H9 (cell line): ENCODE results near the gene DPYSL5. TPM values are rescaled to one million over a fixed set of nuclear protein-coding genes. Genes with fewer than 3 reads are reported as not detected.

ENCODE experiments used
- DNase-seq: peaks from one replicate; pipeline ENCODE4 v3.0.0-alpha.2; 2017
- H2AFZ ChIP-seq: one replicate; pipeline ENCODE4 v1.6.1; 2013; ENCODE audit warnings: mild to moderate bottlenecking, low read length, control low read depth, moderate library complexity
- H2AK5ac ChIP-seq: 2 replicates; pipeline ENCODE4 v1.6.1; 2013; ENCODE audit warnings: low read length, control low read depth, mixed read lengths; ENCODE audit not compliant: insufficient read length
- H2BK120ac ChIP-seq: one replicate; pipeline ENCODE4 v1.6.1; 2013; ENCODE audit warnings: low read depth, mild to moderate bottlenecking, low read length, control low read depth, inconsistent platforms; ENCODE audit not compliant: poor library complexity, severe bottlenecking
- H2BK12ac ChIP-seq: 2 replicates; pipeline ENCODE4 v1.6.1; 2013; ENCODE audit warnings: low read length, control low read depth, mixed read lengths, low read depth; ENCODE audit not compliant: insufficient read length
- H2BK15ac ChIP-seq: 2 replicates; pipeline ENCODE4 v1.6.1; 2013; ENCODE audit warnings: low read depth, low read length, control low read depth
- H2BK20ac ChIP-seq: one replicate; pipeline ENCODE4 v1.6.1; 2013; ENCODE audit warnings: low read depth, mild to moderate bottlenecking, low read length, control low read depth, inconsistent platforms; ENCODE audit not compliant: poor library complexity, severe bottlenecking
- H2BK5ac ChIP-seq: 2 replicates; pipeline ENCODE4 v1.6.1; 2013; ENCODE audit warnings: low read length, control low read depth, mixed read lengths; ENCODE audit not compliant: insufficient read length
- H3K14ac ChIP-seq: 2 replicates; pipeline ENCODE4 v1.6.1; 2013; ENCODE audit warnings: low read length, control low read depth; ENCODE audit not compliant: insufficient read depth
- H3K18ac ChIP-seq: 2 replicates; pipeline ENCODE4 v1.6.1; 2013; ENCODE audit warnings: low read depth, mild to moderate bottlenecking, mixed read lengths, low read length, control low read depth; ENCODE audit not compliant: insufficient read length
- H3K23ac ChIP-seq: 2 replicates; pipeline ENCODE4 v1.6.1; 2013; ENCODE audit warnings: low read length, control low read depth, mixed read lengths, low read depth; ENCODE audit not compliant: insufficient read length
- H3K23me2 ChIP-seq: 2 replicates; pipeline ENCODE4 v1.6.1; 2013; ENCODE audit warnings: low read depth, mild to moderate bottlenecking, mixed read lengths, low read length, control low read depth; ENCODE audit not compliant: insufficient read length, poor library complexity, severe bottlenecking
- H3K27ac ChIP-seq: 2 replicates; pipeline ENCODE4 v1.5.1; 2013; ENCODE audit warnings: low read length, control low read depth, mixed read lengths, low read depth; ENCODE audit not compliant: insufficient read length
- H3K27me3 ChIP-seq: 2 replicates; pipeline ENCODE4 v1.6.1; 2013; ENCODE audit warnings: low read length, control low read depth, inconsistent platforms; ENCODE audit not compliant: insufficient read depth
- H3K4ac ChIP-seq: 2 replicates; pipeline ENCODE4 v1.6.1; 2013; ENCODE audit warnings: low read depth, mild to moderate bottlenecking, control low read depth, inconsistent platforms, low read length, moderate library complexity
- H3K4me1 ChIP-seq: 2 replicates; pipeline ENCODE4 v1.6.1; 2013; ENCODE audit warnings: low read length, control low read depth, inconsistent platforms; ENCODE audit not compliant: insufficient read depth
- H3K4me2 ChIP-seq: 2 replicates; pipeline ENCODE4 v1.6.1; 2013; ENCODE audit warnings: low read length, control low read depth, mixed read lengths; ENCODE audit not compliant: insufficient read length, insufficient read depth
- H3K56ac ChIP-seq: 2 replicates; pipeline ENCODE4 v1.6.1; 2013; ENCODE audit warnings: low read depth, mild to moderate bottlenecking, mixed read lengths, low read length, control low read depth; ENCODE audit not compliant: insufficient read length
- H3K79me1 ChIP-seq: 2 replicates; pipeline ENCODE4 v1.6.1; 2013; ENCODE audit warnings: low read depth, mild to moderate bottlenecking, moderate library complexity, low read length, control low read depth, inconsistent platforms; ENCODE audit not compliant: insufficient read depth, poor library complexity, severe bottlenecking
- H3K79me2 ChIP-seq: 2 replicates; pipeline ENCODE4 v1.6.1; 2013; ENCODE audit warnings: low read length, control low read depth, inconsistent platforms; ENCODE audit not compliant: insufficient read depth
- H3K9ac ChIP-seq: 2 replicates; pipeline ENCODE4 v1.6.1; 2013; ENCODE audit warnings: low read length, control low read depth, mixed read lengths; ENCODE audit not compliant: insufficient read length; ENCODE audit errors: extremely low read depth
- H3K9me3 ChIP-seq: one replicate; pipeline ENCODE4 v1.6.1; 2013; ENCODE audit warnings: low read depth, low read length, inconsistent platforms; ENCODE audit not compliant: control insufficient read depth
- H3T11ph ChIP-seq: one replicate; pipeline ENCODE4 v1.6.1; 2013; ENCODE audit warnings: mild to moderate bottlenecking, low read length, control low read depth, inconsistent platforms
- H4K20me1 ChIP-seq: one replicate; pipeline ENCODE4 v1.6.1; 2013; ENCODE audit not compliant: control insufficient read depth, insufficient read length, insufficient read depth
- H4K5ac ChIP-seq: 2 replicates; pipeline ENCODE4 v1.6.1; 2013; ENCODE audit warnings: low read depth, mild to moderate bottlenecking, mixed read lengths, low read length, control low read depth; ENCODE audit not compliant: insufficient read length
- H4K8ac ChIP-seq: replicated peaks from 2 replicates; pipeline ENCODE4 v1.6.1; 2013; ENCODE audit warnings: low read length, control low read depth, mixed read lengths, low read depth; ENCODE audit not compliant: insufficient read length
- H4K91ac ChIP-seq: 2 replicates; pipeline ENCODE4 v1.6.1; 2013; ENCODE audit warnings: low read depth, mild to moderate bottlenecking, moderate library complexity, mixed read lengths, low read length, control low read depth; ENCODE audit not compliant: insufficient read length
- H3K27ac Mint-ChIP-seq, 3 experiments: 2 replicates in 2 of 3; 3 replicates in 1 of 3; pipeline ENCODE4 v1.8.0; 2020 to 2021; ENCODE audit warnings: mixed read lengths in 3 of 3, mild to moderate bottlenecking in 1 of 3, moderate library complexity in 1 of 3
- H3K27me3 Mint-ChIP-seq: 2 replicates; pipeline ENCODE4 v1.8.0; 2021; ENCODE audit warnings: low read depth, mild to moderate bottlenecking, moderate library complexity, mixed read lengths
- H3K36me3 Mint-ChIP-seq, 3 experiments: 2 replicates in 2 of 3; 3 replicates in 1 of 3; pipeline ENCODE4 v1.8.0; 2020 to 2021; ENCODE audit warnings: low read depth in 3 of 3, mixed read lengths in 3 of 3; ENCODE audit not compliant: insufficient read depth in 1 of 3
- H3K4me1 Mint-ChIP-seq, 2 experiments: 2 replicates each; pipeline ENCODE4 v1.8.0; 2020; ENCODE audit warnings: mixed read lengths in 2 of 2
- H3K4me3 Mint-ChIP-seq, 2 experiments: 2 replicates in 1 of 2; 3 replicates in 1 of 2; pipeline ENCODE4 v1.8.0; 2020 to 2021; ENCODE audit warnings: mild to moderate bottlenecking in 2 of 2, mixed read lengths in 2 of 2, moderate library complexity in 1 of 2
- H3K9me3 Mint-ChIP-seq, 2 experiments: 2 replicates in 1 of 2; 3 replicates in 1 of 2; pipeline ENCODE4 v1.8.0; 2020; ENCODE audit warnings: mild to moderate bottlenecking in 2 of 2, mixed read lengths in 2 of 2, moderate library complexity in 1 of 2
- CTCF ChIP-seq: fragments of 200-600 bp; sonication (generic); conservative IDR thresholded peaks from 3 replicates; pipeline ENCODE4 v1.8.0; 2021; ENCODE audit warnings: antibody characterized with exemption, mild to moderate bottlenecking
- WGBS: extraction: QIAGEN DNeasy Blood & Tissue Kit; methylation state at CpG from one replicate; pipeline ENCODE4 v1.1.7; 2013; ENCODE audit warnings: missing lambda C conversion rate, low lambda C conversion rate, mixed read lengths; ENCODE audit not compliant: insufficient read length; ENCODE audit errors: extremely low coverage; 5-methylcytosine and 5-hydroxymethylcytosine counted together
- total RNA-seq: library from RNA; stranded (reverse); gene quantifications from 2 replicates; pipeline ENCODE4 v1.2.1, GENCODE V29; 2021

Gene DPYSL5
- total RNA-seq, 1 experiment from 2014 or later: 6.4 TPM

DNA sequence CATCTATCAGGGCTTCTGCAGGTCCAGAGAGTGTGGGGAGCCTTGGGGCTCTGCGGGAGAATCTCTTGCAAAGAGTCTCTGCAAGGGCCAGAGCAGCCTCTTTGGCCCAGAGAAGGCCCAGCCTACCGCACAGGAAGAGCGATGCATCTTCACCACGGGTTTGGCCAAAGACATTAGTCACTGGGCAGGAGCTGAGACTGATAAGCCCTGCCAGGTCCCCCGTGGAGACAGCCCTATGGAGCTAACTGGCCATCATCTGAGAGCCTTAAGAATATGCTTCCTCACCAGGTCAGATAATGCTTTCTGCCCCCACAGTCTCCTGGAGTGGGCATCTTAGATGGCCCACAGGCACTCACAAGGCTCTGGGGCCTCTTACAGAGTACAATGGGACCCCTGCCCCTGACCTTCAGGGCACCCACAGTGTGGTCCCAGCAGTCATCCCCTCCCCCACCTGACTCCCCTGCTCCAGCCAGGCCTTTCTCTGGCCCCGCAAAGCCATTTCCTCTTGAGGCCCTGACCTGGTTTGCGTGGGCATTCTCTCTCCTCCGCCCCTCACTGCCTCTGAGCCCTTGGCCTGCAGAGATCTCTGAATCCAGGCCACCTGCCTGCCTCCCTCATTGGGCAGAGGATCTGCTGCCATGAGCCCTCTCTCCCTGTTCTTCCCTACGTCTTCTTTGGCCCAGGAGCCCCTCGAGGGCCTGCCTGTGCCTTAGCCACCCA, 90.6 kb downstream of the DPYSL5 start:
- Histone ChIP-seq H3K4ac (no peak overlapping the region), H3K4me2 (no peak overlapping the region), H3K56ac (no peak overlapping the region), H3K27ac (no peak overlapping the region), H4K91ac (no peak overlapping the region), H3K23me2 (peaks cover 6% of the 10 kb centered on the region), H4K8ac (no peak overlapping the region), H2BK20ac (no peak overlapping the region), H2BK12ac (no peak overlapping the region), H2BK15ac (no peak overlapping the region), H3K14ac (no peak overlapping the region; the same call in 1 of the 2 replicates), H3K27me3 (no peaks in the 10 kb centered on the region; the same call in 1 of the 2 replicates), H2BK5ac (no peak overlapping the region), H4K5ac (no peak overlapping the region), H3K4me1 (no peaks in the 10 kb centered on the region; the same call in 1 of the 2 replicates), H2BK120ac (no peak overlapping the region), H3K79me1 (no peaks in the 10 kb centered on the region), H3K9ac (no peak overlapping the region), H4K20me1 (no peaks in the 10 kb centered on the region), H3K18ac (no peak overlapping the region), H2AFZ (no peak overlapping the region), H3T11ph (no peak overlapping the region), H3K23ac (no peak overlapping the region), H3K9me3 (no peaks in the 10 kb centered on the region), H2AK5ac (no peak overlapping the region), H3K79me2 (no peaks in the 10 kb centered on the region)
- Mint-ChIP-seq H3K4me1 (peaks cover 18 to 22% of the 10 kb centered on the region in 2 experiments), H3K9me3 (no peaks in the 10 kb centered on the region), H3K4me3 (no peak overlapping the region; a peak in 1 of 5 replicates), H3K36me3 (peaks cover 0 to 6% (median 0%) of the 10 kb centered on the region in 3 experiments; a peak in 1 of 7 replicates), H3K27ac (0 out of 7 replicates have a peak overlapping the region, but pooled peaks of 1 of the 3 experiments have one; percentile 46), H3K27me3 (peaks cover 23% of the 10 kb centered on the region)
- no peak for TF ChIP-seq CTCF
- no CpG with 5 or more reads among the region's 10 CpGs for WGBS
- DNase-seq: no peak
